K562 (cell line): ENCODE measurements around the gene RAB3C. TPM values are rescaled to one million over a fixed set of nuclear protein-coding genes. Genes with fewer than 3 reads are reported as not detected.

ENCODE experiments used
- ATAC-seq: fragments of 200-7000 bp; cut with Tn5 transposase; 3 replicates; pipeline ENCODE4 v1.9.1; 2020; ENCODE audit warnings: moderate library complexity
- BruUV-seq: library from RNA; stranded (reverse); fragments of 400-500 nt; replicated peaks from 2 replicates; lab custom pipeline; 2021; lab: Mats Ljungman, UMichigan
- CTCF ChIA-PET: fragments of 300-600 bp; formaldehyde crosslinking; extraction: SDS; loops from one replicate; lab custom pipeline; 2021; ENCODE audit warnings: low intra/inter-chr PET ratio; lab: Yijun Ruan, JAX
- POLR2A ChIA-PET: fragments of 300-600, 350-650 bp; sonication (Branson Sonifier 250); formaldehyde crosslinking; extraction: SDS; loops from one replicate; lab custom pipeline; 2021; ENCODE audit warnings: antibody characterized with exemption, inconsistent platforms; lab: Yijun Ruan, JAX
- DNase-seq, 4 experiments: peaks; one replicate each; pipeline versions ENCODE4 v3.0.0 to v3.0.0-alpha.2; 2011 to 2018; ENCODE audit warnings: low spot score in 3 of 4, mixed read lengths in 3 of 4; ENCODE audit errors: extremely low read depth in 1 of 4
- FAIRE-seq: peaks from 2 replicates; lab custom pipeline; 2011; peaks lifted over from hg19 to GRCh38; lab: Jason Lieb, UNC
- H2AFZ ChIP-seq: 2 replicates; pipeline ENCODE4 v1.6.0; 2011; ENCODE audit warnings: low read depth, low read length, control low read depth, inconsistent platforms
- H3K27ac ChIP-seq: fragments of 200-600 bp; 3 replicates; pipeline ENCODE4 v1.8.0; 2011; ENCODE audit warnings: low read depth, mild to moderate bottlenecking, control low read depth, inconsistent platforms, low read length, moderate library complexity, mixed read lengths; ENCODE audit errors: extremely low read depth
- H3K27me3 ChIP-seq, 2 experiments: fragments of 300-600 bp in 1 of 2; 2 replicates in 1 of 2; 3 replicates in 1 of 2; pipeline versions ENCODE4 v1.6.0 to v1.8.0; 2011; ENCODE audit warnings: inconsistent platforms in 2 of 2, low read length in 2 of 2, mild to moderate bottlenecking in 1 of 2, mixed read lengths in 1 of 2, moderate library complexity in 1 of 2; ENCODE audit not compliant: control insufficient read depth in 2 of 2, insufficient read depth in 2 of 2
- H3K36me3 ChIP-seq: fragments of 300-600 bp; 3 replicates; pipeline ENCODE4 v1.8.0; 2011; ENCODE audit warnings: mild to moderate bottlenecking, low read length, inconsistent platforms; ENCODE audit not compliant: control insufficient read depth, insufficient read depth
- H3K4me1 ChIP-seq, 2 experiments: fragments of 200-600 bp in 1 of 2; replicated peaks in 1 of 2; 2 replicates in 1 of 2; 3 replicates in 1 of 2; pipeline versions ENCODE4 v1.5.1 to v1.8.0; 2011; ENCODE audit warnings: inconsistent platforms in 2 of 2, low read length in 2 of 2, mild to moderate bottlenecking in 1 of 2, mixed read lengths in 1 of 2, moderate library complexity in 1 of 2; ENCODE audit not compliant: control insufficient read depth in 2 of 2, insufficient read depth in 2 of 2
- H3K4me2 ChIP-seq: 2 replicates; pipeline ENCODE4 v1.6.1; 2011; ENCODE audit warnings: low read length, control low read depth, inconsistent platforms, mixed read lengths; ENCODE audit not compliant: insufficient read depth
- H3K4me3 ChIP-seq: fragments of 200-600 bp; sonication (generic), shearing (Covaris generic); 2 replicates; pipeline ENCODE4 v1.5.1; 2016; ENCODE audit warnings: control low read depth, inconsistent platforms
- H3K79me2 ChIP-seq: fragments of 200-600 bp; 3 replicates; pipeline ENCODE4 v1.8.0; 2011; ENCODE audit warnings: low read length, inconsistent platforms; ENCODE audit not compliant: control insufficient read depth, insufficient read depth
- H3K9ac ChIP-seq, 2 experiments: 2 replicates each; pipeline versions ENCODE4 v1.6.0 to v1.6.1; 2011; ENCODE audit warnings: low read depth in 2 of 2, low read length in 2 of 2, control low read depth in 1 of 2, inconsistent platforms in 1 of 2, mild to moderate bottlenecking in 1 of 2, mixed read lengths in 1 of 2; ENCODE audit not compliant: insufficient read depth in 1 of 2
- H3K9me1 ChIP-seq: one replicate; pipeline ENCODE4 v1.6.0; 2011; ENCODE audit warnings: inconsistent platforms, mild to moderate bottlenecking, low read length, moderate library complexity; ENCODE audit not compliant: control insufficient read depth, insufficient read depth
- H3K9me3 ChIP-seq: replicated peaks from 2 replicates; pipeline ENCODE4 v1.5.1; 2011; ENCODE audit warnings: low read depth, low read length, inconsistent platforms; ENCODE audit not compliant: control insufficient read depth, insufficient read depth
- H4K20me1 ChIP-seq: replicated peaks from 2 replicates; pipeline ENCODE4 v1.6.1; 2011; ENCODE audit warnings: low read length, inconsistent platforms, mixed read lengths; ENCODE audit not compliant: control insufficient read depth, insufficient read depth
- CEBPG ChIP-seq, 3 experiments: fragments of 200-800 bp in 1 of 3; sonication (Bioruptor generic) in 1 of 3; sonication (generic) in 1 of 3; formaldehyde crosslinking in 1 of 3; IDR thresholded peaks in 2 of 3; conservative IDR thresholded peaks in 1 of 3; 2 replicates each; pipeline versions ENCODE4 v1.6.1 to v1.8.0; 2016 to 2022; ENCODE audit warnings: missing compliant biosample characterization in 2 of 3, missing genetic modification characterization in 2 of 3, mild to moderate bottlenecking in 1 of 3, missing genetic modification reagents in 1 of 3
- CSDE1 ChIP-seq, 2 experiments: fragments of 450-650 bp; IDR thresholded peaks; 2 replicates each; pipeline ENCODE4 v1.6.1; 2016; ENCODE audit warnings: mild to moderate bottlenecking in 1 of 2
- DMBX1 ChIP-seq: fragments of 250-450 bp; sonication (Bioruptor Pico); IDR thresholded peaks from 2 replicates; pipeline ENCODE4 v1.8.0; 2022; ENCODE audit warnings: inconsistent platforms, mild to moderate bottlenecking, moderate library complexity, borderline replicate concordance
- ETV6 ChIP-seq, 3 experiments: fragments of 150-350 bp in 1 of 3; sonication (generic) in 1 of 3; formaldehyde crosslinking in 1 of 3; IDR thresholded peaks; 2 replicates each; pipeline versions ENCODE4 v1.6.1 to v1.8.0; 2014 to 2022; ENCODE audit warnings: borderline replicate concordance in 2 of 3, low read depth in 2 of 3, antibody characterized with exemption in 1 of 3, low read length in 1 of 3, mild to moderate bottlenecking in 1 of 3, missing genetic modification reagents in 1 of 3
- GABPB2 ChIP-seq: fragments of 250-450 bp; sonication (Bioruptor Pico); conservative IDR thresholded peaks from 2 replicates; pipeline ENCODE4 v1.5.1; 2021; ENCODE audit warnings: mild to moderate bottlenecking
- HNRNPK ChIP-seq: fragments of 200-400 bp; formaldehyde crosslinking; IDR thresholded peaks from one replicate; pipeline ENCODE4 v1.6.1; 2018; ENCODE audit warnings: mild to moderate bottlenecking, low read depth, low read length; ENCODE audit not compliant: poor library complexity, severe bottlenecking
- NBN ChIP-seq: fragments of 450-650 bp; IDR thresholded peaks from 2 replicates; pipeline ENCODE4 v1.6.1; 2016; ENCODE audit warnings: low read depth, mild to moderate bottlenecking
- NFATC3 ChIP-seq: fragments of 450-650 bp; IDR thresholded peaks from 2 replicates; pipeline ENCODE4 v1.6.1; 2017; ENCODE audit warnings: mild to moderate bottlenecking
- PTRF ChIP-seq: fragments of 450-650 bp; IDR thresholded peaks from 2 replicates; pipeline ENCODE4 v1.6.1; 2016; ENCODE audit warnings: mild to moderate bottlenecking, missing genetic modification characterization, missing compliant biosample characterization
- RBM17 ChIP-seq: fragments of 200-400 bp; formaldehyde crosslinking; IDR thresholded peaks from 2 replicates; pipeline ENCODE4 v1.6.1; 2017; ENCODE audit warnings: low read depth, mild to moderate bottlenecking, low read length, borderline replicate concordance
- TAF15 ChIP-seq: fragments of 200-400 bp; formaldehyde crosslinking; IDR thresholded peaks from 2 replicates; pipeline ENCODE4 v1.6.1; 2017; ENCODE audit warnings: mild to moderate bottlenecking, low read depth, low read length, moderate library complexity
- ZNF212 ChIP-seq: fragments of 450-650 bp; formaldehyde crosslinking; IDR thresholded peaks from 2 replicates; pipeline ENCODE4 v1.4.0; 2020; ENCODE audit warnings: mild to moderate bottlenecking
- WGBS: fragments of 100-300 bp; shearing (Covaris generic); methylation state at CpG from one replicate; pipeline ENCODE4 v1.1.6; 2016; ENCODE audit warnings: low coverage, mixed read lengths; ENCODE audit not compliant: insufficient coverage; ENCODE audit errors: missing lambda C conversion rate; 5-methylcytosine and 5-hydroxymethylcytosine counted together
- in situ Hi-C: fragments of 300-500 bp; cut with MboI; formaldehyde crosslinking; loops from 4 replicates; pipeline ENCODE4 v1.15.0; 2018; ENCODE audit warnings: inconsistent platforms, mixed read lengths
- intact Hi-C: fragments of 100-400 bp; cut with micrococcal nuclease; formaldehyde crosslinking; loops from 2 replicates; pipeline ENCODE4 v1.14.2; 2022
- polyA plus RNA-seq, 8 experiments: library from polyadenylated mRNA; depleted of rRNA in 4 of 8; stranded (reverse) in 5 of 8; unstranded in 3 of 8; fragments of >200 nt; fragmentation: Nextera tagmentation in 2 of 8; fragmentation: Illumina TruSeq in 1 of 8; extraction: Ambion mirVana in 2 of 8; extraction: Trizol in 1 of 8; gene quantifications; 2 replicates each; pipeline versions ENCODE4 v1.2.1 to v1.2.3, GENCODE V29; 2011 to 2014; ENCODE audit warnings: inconsistent platforms in 1 of 8, missing spikeins in 1 of 8
- total RNA-seq, 7 experiments: library from RNA; depleted of rRNA in 6 of 7; stranded (reverse); fragments of >200 nt in 6 of 7; fragmentation: Illumina TruSeq in 2 of 7; extraction: Trizol in 2 of 7; gene quantifications; 2 replicates each; pipeline versions ENCODE4 v1.2.1 to v1.2.3, GENCODE V29; 2011 to 2021; ENCODE audit warnings: low replicate concordance in 1 of 7
- TF ChIP-seq, protein P1 (sequence below): fragments of 250-450 bp; sonication (Bioruptor Pico); IDR thresholded peaks from 2 replicates; pipeline ENCODE4 v1.5.0; 2020; ENCODE audit warnings: mild to moderate bottlenecking, borderline replicate concordance
- TF ChIP-seq, protein P2 (sequence below): sonication (generic); formaldehyde crosslinking; IDR thresholded peaks from 2 replicates; pipeline ENCODE4 v1.9.0; 2022; ENCODE audit warnings: mild to moderate bottlenecking, missing genetic modification reagents
- TF ChIP-seq, protein P3 (sequence below): fragments of 450-650 bp; IDR thresholded peaks from 2 replicates; pipeline ENCODE4 v1.6.1; 2017; ENCODE audit warnings: antibody characterized with exemption, mild to moderate bottlenecking

The RAB3C gene
- total and polyA plus RNA-seq, 9 of the 15 experiments (the other 6 are each of a cell fraction or from before 2014, with no cell fraction given) = not detected

DNA sequence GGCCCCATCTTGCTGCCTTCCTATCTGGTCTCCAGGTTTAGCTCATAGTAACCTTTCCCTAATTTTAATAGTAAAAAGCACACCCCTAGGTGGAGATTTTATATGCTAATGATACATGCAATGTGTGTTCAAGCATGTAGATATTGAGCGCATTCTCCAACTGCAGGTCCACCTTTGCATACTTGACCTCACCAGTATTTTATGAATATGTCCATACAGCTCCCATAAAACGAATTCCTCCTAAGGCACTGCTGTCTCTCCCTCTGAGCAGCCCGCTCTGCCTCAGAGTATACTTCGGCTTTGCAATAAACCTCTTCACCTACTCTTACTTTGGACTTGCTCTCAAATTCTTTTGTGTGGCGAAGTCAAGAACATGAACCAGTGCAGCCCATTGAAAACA, 153.3 kb downstream of the RAB3C start:
- no peaks in the 10 kb centered on the region for H3K27me3 ChIP-seq

More for the DNA sequence above, 153.3 kb downstream of the RAB3C start:
- ATAC-seq (no peak), DNase-seq (no peak), FAIRE-seq (no peak)
- Histone ChIP-seq H3K4me3 (no peak overlapping the region), H3K9ac (no peak overlapping the region), H4K20me1 (no peaks in the 10 kb centered on the region), H3K9me1 (no peaks in the 10 kb centered on the region), H3K9me3 (no peaks in the 10 kb centered on the region), H3K27ac (no peak overlapping the region), H3K4me2 (no peak overlapping the region), H3K36me3 (no peaks in the 10 kb centered on the region), H3K4me1 (no peaks in the 10 kb centered on the region), H2AFZ (no peak overlapping the region), H3K79me2 (no peaks in the 10 kb centered on the region)
- TF ChIP-seq TAF15 = no peak
- no peak for TF ChIP-seq RBM17
- TF ChIP-seq CEBPG (CRISPR knock-in tag; IDR thresholded peaks at IDR 0.05) = no peak
- no peak for TF ChIP-seq CEBPG (tag; conservative IDR thresholded peaks at IDR 0.05 in 1 of 2, IDR thresholded peaks at IDR 0.05 in 1 of 2)
- no peak for TF ChIP-seq NFATC3
- TF ChIP-seq ZNF212 (CRISPR knock-in tag) = no peak
- TF ChIP-seq, protein P1, sequence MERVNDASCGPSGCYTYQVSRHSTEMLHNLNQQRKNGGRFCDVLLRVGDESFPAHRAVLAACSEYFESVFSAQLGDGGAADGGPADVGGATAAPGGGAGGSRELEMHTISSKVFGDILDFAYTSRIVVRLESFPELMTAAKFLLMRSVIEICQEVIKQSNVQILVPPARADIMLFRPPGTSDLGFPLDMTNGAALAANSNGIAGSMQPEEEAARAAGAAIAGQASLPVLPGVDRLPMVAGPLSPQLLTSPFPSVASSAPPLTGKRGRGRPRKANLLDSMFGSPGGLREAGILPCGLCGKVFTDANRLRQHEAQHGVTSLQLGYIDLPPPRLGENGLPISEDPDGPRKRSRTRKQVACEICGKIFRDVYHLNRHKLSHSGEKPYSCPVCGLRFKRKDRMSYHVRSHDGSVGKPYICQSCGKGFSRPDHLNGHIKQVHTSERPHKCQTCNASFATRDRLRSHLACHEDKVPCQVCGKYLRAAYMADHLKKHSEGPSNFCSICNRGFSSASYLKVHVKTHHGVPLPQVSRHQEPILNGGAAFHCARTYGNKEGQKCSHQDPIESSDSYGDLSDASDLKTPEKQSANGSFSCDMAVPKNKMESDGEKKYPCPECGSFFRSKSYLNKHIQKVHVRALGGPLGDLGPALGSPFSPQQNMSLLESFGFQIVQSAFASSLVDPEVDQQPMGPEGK (CRISPR knock-in tag) = no peak
- no peak for TF ChIP-seq PTRF (tag)
- no peak for TF ChIP-seq DMBX1 (CRISPR knock-in tag)
- TF ChIP-seq NBN = no peak
- TF ChIP-seq, protein P2, sequence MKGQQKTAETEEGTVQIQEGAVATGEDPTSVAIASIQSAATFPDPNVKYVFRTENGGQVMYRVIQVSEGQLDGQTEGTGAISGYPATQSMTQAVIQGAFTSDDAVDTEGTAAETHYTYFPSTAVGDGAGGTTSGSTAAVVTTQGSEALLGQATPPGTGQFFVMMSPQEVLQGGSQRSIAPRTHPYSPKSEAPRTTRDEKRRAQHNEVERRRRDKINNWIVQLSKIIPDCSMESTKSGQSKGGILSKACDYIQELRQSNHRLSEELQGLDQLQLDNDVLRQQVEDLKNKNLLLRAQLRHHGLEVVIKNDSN (CRISPR knock-in tag) = no peak
- TF ChIP-seq, protein P3, sequence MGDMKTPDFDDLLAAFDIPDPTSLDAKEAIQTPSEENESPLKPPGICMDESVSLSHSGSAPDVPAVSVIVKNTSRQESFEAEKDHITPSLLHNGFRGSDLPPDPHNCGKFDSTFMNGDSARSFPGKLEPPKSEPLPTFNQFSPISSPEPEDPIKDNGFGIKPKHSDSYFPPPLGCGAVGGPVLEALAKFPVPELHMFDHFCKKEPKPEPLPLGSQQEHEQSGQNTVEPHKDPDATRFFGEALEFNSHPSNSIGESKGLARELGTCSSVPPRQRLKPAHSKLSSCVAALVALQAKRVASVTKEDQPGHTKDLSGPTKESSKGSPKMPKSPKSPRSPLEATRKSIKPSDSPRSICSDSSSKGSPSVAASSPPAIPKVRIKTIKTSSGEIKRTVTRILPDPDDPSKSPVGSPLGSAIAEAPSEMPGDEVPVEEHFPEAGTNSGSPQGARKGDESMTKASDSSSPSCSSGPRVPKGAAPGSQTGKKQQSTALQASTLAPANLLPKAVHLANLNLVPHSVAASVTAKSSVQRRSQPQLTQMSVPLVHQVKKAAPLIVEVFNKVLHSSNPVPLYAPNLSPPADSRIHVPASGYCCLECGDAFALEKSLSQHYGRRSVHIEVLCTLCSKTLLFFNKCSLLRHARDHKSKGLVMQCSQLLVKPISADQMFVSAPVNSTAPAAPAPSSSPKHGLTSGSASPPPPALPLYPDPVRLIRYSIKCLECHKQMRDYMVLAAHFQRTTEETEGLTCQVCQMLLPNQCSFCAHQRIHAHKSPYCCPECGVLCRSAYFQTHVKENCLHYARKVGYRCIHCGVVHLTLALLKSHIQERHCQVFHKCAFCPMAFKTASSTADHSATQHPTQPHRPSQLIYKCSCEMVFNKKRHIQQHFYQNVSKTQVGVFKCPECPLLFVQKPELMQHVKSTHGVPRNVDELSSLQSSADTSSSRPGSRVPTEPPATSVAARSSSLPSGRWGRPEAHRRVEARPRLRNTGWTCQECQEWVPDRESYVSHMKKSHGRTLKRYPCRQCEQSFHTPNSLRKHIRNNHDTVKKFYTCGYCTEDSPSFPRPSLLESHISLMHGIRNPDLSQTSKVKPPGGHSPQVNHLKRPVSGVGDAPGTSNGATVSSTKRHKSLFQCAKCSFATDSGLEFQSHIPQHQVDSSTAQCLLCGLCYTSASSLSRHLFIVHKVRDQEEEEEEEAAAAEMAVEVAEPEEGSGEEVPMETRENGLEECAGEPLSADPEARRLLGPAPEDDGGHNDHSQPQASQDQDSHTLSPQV = no peak
- TF ChIP-seq ETV6 (IDR thresholded peaks at IDR 0.05; ENCODE audit: borderline replicate concordance in 1 of 2, low read depth in 2 of 2, low read length in 1 of 2) = no peak
- TF ChIP-seq ETV6 (CRISPR knock-in tag; IDR thresholded peaks at IDR 0.05; ENCODE audit: borderline replicate concordance) = no peak
- no peak for TF ChIP-seq GABPB2 (CRISPR knock-in tag)
- no peak for TF ChIP-seq HNRNPK
- TF ChIP-seq CSDE1 (IDR thresholded peaks at IDR 0.05) = no peak
- WGBS = 1% methylated on average over 5 of the region's 5 CpGs
- intact Hi-C loops = no loop called here
- BruUV-seq = no TSS peak
- ChIA-PET CTCF (no interaction called here), POLR2A (no interaction called here)
- in situ Hi-C loops = no loop called here
